HepG2 (cell line): Measurements from ENCODE around the gene CORO7. TPM values are rescaled to one million over a fixed set of nuclear protein-coding genes. Genes with fewer than 3 reads are reported as not detected.
A peak's percentile ranks its signal among the peaks of the same experiment; 100 is the strongest.

ENCODE experiments used
- ATAC-seq: fragments of 200-7000 bp; cut with Tn5 transposase; 3 replicates; pipeline ENCODE4 v1.9.1; 2020; ENCODE audit warnings: mild to moderate bottlenecking, moderate library complexity
- BruUV-seq: library from RNA; stranded (reverse); fragments of 400-500 nt; replicated peaks from 2 replicates; lab custom pipeline; 2021; lab: Mats Ljungman, UMichigan
- CTCF ChIA-PET: fragments of 300-600 bp; formaldehyde crosslinking; extraction: SDS; loops from one replicate; lab custom pipeline; 2021; ENCODE audit warnings: low total read pairs, inconsistent platforms, low intra/inter-chr PET ratio; lab: Yijun Ruan, JAX
- POLR2A ChIA-PET: fragments of 350-600 bp; sonication (Branson Sonifier 250); formaldehyde crosslinking; loops from one replicate; lab custom pipeline; 2020; ENCODE audit warnings: antibody characterized with exemption, inconsistent platforms; lab: Yijun Ruan, JAX
- DNase-seq: peaks from one replicate; pipeline ENCODE4 v3.0.0-alpha.2; 2015; ENCODE audit warnings: low spot score
- FAIRE-seq: peaks from 3 replicates; lab custom pipeline; 2011; peaks lifted over from hg19 to GRCh38; lab: Jason Lieb, UNC
- H2AFZ ChIP-seq: one replicate; pipeline ENCODE4 v1.6.1; 2011; ENCODE audit warnings: low read length, inconsistent platforms
- H3K27ac ChIP-seq: fragments of 300-600 bp; 3 replicates; pipeline ENCODE4 v1.8.0; 2011; ENCODE audit warnings: mixed run types, mild to moderate bottlenecking, mixed read lengths, low read length, inconsistent platforms; ENCODE audit not compliant: insufficient read depth; ENCODE audit errors: extremely low read length
- H3K27me3 ChIP-seq, 2 experiments: fragments of 200-600 bp in 1 of 2; 2 replicates in 1 of 2; 3 replicates in 1 of 2; pipeline versions ENCODE4 v1.6.0 to v1.8.0; 2011; ENCODE audit warnings: low read length in 2 of 2, mild to moderate bottlenecking in 2 of 2, moderate library complexity in 2 of 2, inconsistent platforms in 1 of 2; ENCODE audit not compliant: insufficient read depth in 2 of 2, control insufficient read depth in 1 of 2
- H3K36me3 ChIP-seq, 2 experiments: fragments of 200-600 bp in 1 of 2; replicated peaks in 1 of 2; 2 replicates in 1 of 2; 3 replicates in 1 of 2; pipeline versions ENCODE4 v1.5.1 to v1.8.0; 2011; ENCODE audit warnings: low read length in 2 of 2, inconsistent platforms in 1 of 2; ENCODE audit not compliant: insufficient read depth in 2 of 2, control insufficient read depth in 1 of 2
- H3K4me1 ChIP-seq: 2 replicates; pipeline ENCODE4 v1.5.1; 2012; ENCODE audit warnings: low read length, inconsistent platforms; ENCODE audit not compliant: insufficient read depth
- H3K4me2 ChIP-seq: 2 replicates; pipeline ENCODE4 v1.6.0; 2011; ENCODE audit warnings: low read depth, low read length, inconsistent platforms
- H3K4me3 ChIP-seq, 3 experiments: fragments of 200-600 bp in 1 of 3; sonication (generic), shearing (Covaris generic) in 1 of 3; replicated peaks in 1 of 3; 2 replicates each; pipeline ENCODE4 v1.5.1; 2011 to 2016; ENCODE audit warnings: low read length in 3 of 3, inconsistent platforms in 2 of 3, low read depth in 2 of 3, mild to moderate bottlenecking in 2 of 3, control low read depth in 1 of 3, mixed read lengths in 1 of 3; ENCODE audit not compliant: insufficient read depth in 1 of 3
- H3K79me2 ChIP-seq: one replicate; pipeline ENCODE4 v1.6.1; 2011; ENCODE audit warnings: low read length, inconsistent platforms; ENCODE audit not compliant: insufficient read depth
- H3K9ac ChIP-seq: 2 replicates; pipeline ENCODE4 v1.6.0; 2011; ENCODE audit warnings: mild to moderate bottlenecking, low read depth, low read length, inconsistent platforms; ENCODE audit not compliant: insufficient read depth
- H3K9me3 ChIP-seq: 2 replicates; pipeline ENCODE4 v1.5.1; 2012; ENCODE audit warnings: mild to moderate bottlenecking, low read length
- H4K20me1 ChIP-seq: 2 replicates; pipeline ENCODE4 v1.6.0; 2011; ENCODE audit warnings: inconsistent platforms, mild to moderate bottlenecking, low read length, moderate library complexity; ENCODE audit not compliant: insufficient read depth
- AGO2 ChIP-seq: fragments of 200-400 bp; formaldehyde crosslinking; optimal IDR thresholded peaks from 2 replicates; pipeline ENCODE3; 2017; ENCODE audit warnings: mild to moderate bottlenecking, low read depth, low read length, moderate library complexity
- SIX1 ChIP-seq: sonication (generic); formaldehyde crosslinking; IDR thresholded peaks from 2 replicates; pipeline ENCODE4 v1.4.0; 2020; ENCODE audit warnings: missing genetic modification reagents, borderline replicate concordance
- SP4 ChIP-seq: sonication (generic); formaldehyde crosslinking; IDR thresholded peaks from 2 replicates; pipeline ENCODE4 v1.8.1; 2023; ENCODE audit warnings: mild to moderate bottlenecking, missing genetic modification reagents
- WGBS: methylation state at CpG from one replicate; pipeline ENCODE4 v1.1.6; 2017; ENCODE audit warnings: low lambda C conversion rate; 5-methylcytosine and 5-hydroxymethylcytosine counted together
- in situ Hi-C: cut with HindIII; loops from 2 replicates; pipeline ENCODE4 v1.10.0; 2017; ENCODE audit warnings: low pct_unique_long_range_greater_than_20kb; ENCODE audit not compliant: extremely low pct_ligation_motif_present
- intact Hi-C: fragments of 100-400 bp; cut with micrococcal nuclease; formaldehyde crosslinking; loops from one replicate; pipeline ENCODE4 v1.10.0; 2022; ENCODE audit not compliant: unreplicated experiment
- polyA plus RNA-seq, 8 experiments: library from polyadenylated mRNA; depleted of rRNA in 3 of 8; stranded (reverse) in 7 of 8; unstranded in 1 of 8; fragments of >200 nt; fragmentation: Illumina TruSeq in 4 of 8; extraction: Trizol in 4 of 8; gene quantifications; 2 replicates each; pipeline versions ENCODE4 v1.2.1 to v1.2.3, GENCODE V29; 2011 to 2016; ENCODE audit warnings: low read depth in 4 of 8, missing spikeins in 1 of 8, mixed read lengths in 1 of 8; ENCODE audit not compliant: insufficient read depth in 1 of 8
- total RNA-seq, 5 experiments: library from RNA; depleted of rRNA; stranded (reverse); fragments of >200 nt; fragmentation: Illumina TruSeq; extraction: Trizol; gene quantifications; 2 replicates each; pipeline ENCODE4 v1.2.3, GENCODE V29; 2016; ENCODE audit warnings: low read depth in 1 of 5
- TF ChIP-seq, protein P1 (sequence below): sonication (generic); formaldehyde crosslinking; IDR thresholded peaks from 2 replicates; pipeline ENCODE4 v1.4.0; 2020; ENCODE audit warnings: missing genetic modification reagents

CORO7 gene
- total and polyA plus RNA-seq, 2 of the 13 experiments (the other 11 are each of a cell fraction or from before 2014, with no cell fraction given) = 9.9 to 14.3 TPM

DNA sequence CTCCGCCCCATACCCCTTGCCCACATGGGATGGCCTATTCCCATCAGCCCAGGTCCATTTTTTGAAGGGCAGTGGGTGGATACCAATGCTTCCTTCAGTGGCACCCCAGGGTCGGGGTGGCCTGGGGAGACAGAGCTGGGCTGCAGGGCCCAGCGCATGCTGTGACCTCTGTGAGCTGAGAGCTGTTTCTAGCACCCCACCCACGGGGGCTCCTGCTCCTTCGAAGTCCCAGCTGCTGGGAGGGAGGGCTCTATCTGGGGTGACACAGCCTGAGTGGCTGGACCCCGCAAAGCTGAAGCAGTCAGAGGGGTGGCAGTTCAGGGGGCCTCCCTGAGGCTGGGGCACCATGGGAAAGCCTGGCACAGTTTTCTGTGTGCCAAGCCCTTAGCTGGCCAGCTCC, 76.0 kb downstream of the CORO7 start:
- Histone ChIP-seq H3K4me3 (no peak overlapping the region), H3K27me3 (no peaks in the 10 kb centered on the region), H4K20me1 (peaks cover 3% of the 10 kb centered on the region; the same call in 1 of the 2 replicates), H3K9me3 (no peaks in the 10 kb centered on the region), H3K9ac (no peak overlapping the region), H3K4me2 (no peak overlapping the region), H2AFZ (no peak overlapping the region), H3K79me2 (peaks cover 13% of the 10 kb centered on the region), H3K36me3 (peaks cover 6 to 32% of the 10 kb centered on the region in 2 experiments; a peak in 3 of 5 replicates), H3K4me1 (peaks cover 10% of the 10 kb centered on the region), H3K27ac (no peak overlapping the region)
- in situ Hi-C loops (no loop called here), intact Hi-C loops (no loop called here)
- FAIRE-seq (no peak), ATAC-seq (no peak), DNase-seq (no peak)
- TF ChIP-seq AGO2 = peak; percentile 15
- TF ChIP-seq SIX1 (CRISPR knock-in tag) = no peak
- ChIA-PET POLR2A (interaction anchor here (0.6 kb wide), 1 partner anchor 53 kb away, joined by 3 read pairs; no protein-coding TSS in a partner anchor), CTCF (no interaction called here)
- 100% methylated on average over 1 of the region's 6 CpGs for WGBS
- BruUV-seq = no TSS peak

DNA sequence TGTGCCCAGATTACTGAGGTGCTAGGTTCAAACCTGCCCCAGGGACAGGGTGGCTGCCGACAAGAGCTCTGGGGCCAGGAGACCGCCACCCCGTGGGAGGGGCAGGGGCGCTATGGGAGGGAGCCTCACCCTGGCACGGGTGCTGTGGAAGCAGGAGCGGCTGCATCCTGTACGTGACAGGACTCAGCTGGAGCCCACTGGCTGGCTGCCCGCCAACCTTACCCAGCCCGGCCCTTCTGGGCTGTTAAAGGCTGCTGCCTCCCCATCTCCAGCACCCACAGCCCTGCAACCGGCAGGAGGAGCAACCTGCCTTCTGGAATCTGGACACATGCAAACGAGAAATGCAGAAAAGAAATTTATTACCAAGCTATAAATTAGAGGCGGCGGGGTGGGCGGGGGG, 76.5 kb downstream of the CORO7 start:
- FAIRE-seq (no peak), DNase-seq (no peak), ATAC-seq (no peak)
- 93% methylated on average over 6 of the region's 14 CpGs for WGBS
- Histone ChIP-seq H2AFZ (no peak overlapping the region), H3K9ac (no peak overlapping the region), H3K27me3 (no peaks in the 10 kb centered on the region), H3K4me3 (no peak overlapping the region), H4K20me1 (no peaks in the 10 kb centered on the region), H3K9me3 (no peaks in the 10 kb centered on the region), H3K27ac (no peak overlapping the region), H3K36me3 (peaks cover 6 to 32% of the 10 kb centered on the region in 2 experiments; a peak in 3 of 5 replicates), H3K4me2 (no peak overlapping the region), H3K79me2 (peaks cover 13% of the 10 kb centered on the region), H3K4me1 (peaks cover 4% of the 10 kb centered on the region; the same call in 1 of the 2 replicates)
- in situ Hi-C loops (no loop called here), intact Hi-C loops (no loop called here)
- POLR2A ChIA-PET = interaction anchor here (0.6 to 1.9 kb wide), 2 partner anchors 10 to 52 kb away, joined by 3 to 5 read pairs; no protein-coding TSS in a partner anchor
- TF ChIP-seq, protein P1, sequence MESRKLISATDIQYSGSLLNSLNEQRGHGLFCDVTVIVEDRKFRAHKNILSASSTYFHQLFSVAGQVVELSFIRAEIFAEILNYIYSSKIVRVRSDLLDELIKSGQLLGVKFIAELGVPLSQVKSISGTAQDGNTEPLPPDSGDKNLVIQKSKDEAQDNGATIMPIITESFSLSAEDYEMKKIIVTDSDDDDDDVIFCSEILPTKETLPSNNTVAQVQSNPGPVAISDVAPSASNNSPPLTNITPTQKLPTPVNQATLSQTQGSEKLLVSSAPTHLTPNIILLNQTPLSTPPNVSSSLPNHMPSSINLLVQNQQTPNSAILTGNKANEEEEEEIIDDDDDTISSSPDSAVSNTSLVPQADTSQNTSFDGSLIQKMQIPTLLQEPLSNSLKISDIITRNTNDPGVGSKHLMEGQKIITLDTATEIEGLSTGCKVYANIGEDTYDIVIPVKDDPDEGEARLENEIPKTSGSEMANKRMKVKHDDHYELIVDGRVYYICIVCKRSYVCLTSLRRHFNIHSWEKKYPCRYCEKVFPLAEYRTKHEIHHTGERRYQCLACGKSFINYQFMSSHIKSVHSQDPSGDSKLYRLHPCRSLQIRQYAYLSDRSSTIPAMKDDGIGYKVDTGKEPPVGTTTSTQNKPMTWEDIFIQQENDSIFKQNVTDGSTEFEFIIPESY (CRISPR knock-in tag) = peak; percentile 38; the same call in 1 of the 2 replicates
- no peak for TF ChIP-seq SP4 (CRISPR knock-in tag)
- CTCF ChIA-PET = no interaction called here
- no TSS peak for BruUV-seq
